Coronary artery (tissue), 2 donors: ENCODE measurements around the gene HECW1.

Source experiments
- DNase-seq: peaks from one replicate; pipeline ENCODE4 v3.0.0-alpha.2; 2017; ENCODE audit warnings: low spot score
- H3K27ac ChIP-seq, 2 donors: fragments of 200-600 bp; sonication (generic); one replicate each; pipeline ENCODE4 v1.5.1; 2016 to 2019
- H3K4me3 ChIP-seq: fragments of 200-600 bp; sonication (generic); 2 replicates; pipeline ENCODE4 v1.5.1; 2016; ENCODE audit warnings: mild to moderate bottlenecking, moderate library complexity
- CTCF ChIP-seq: fragments of 200-600 bp; sonication (generic); IDR thresholded peaks from one replicate; pipeline ENCODE4 v1.5.1; 2019; ENCODE audit warnings: antibody characterized with exemption

The HECW1 gene

GRCh38 chr7:43234073-43234472, 121.6 kb downstream of the HECW1 start:
- DNase-seq: no peak
- no peak overlapping the region for H3K27ac ChIP-seq
- no peak for TF ChIP-seq CTCF
- H3K4me3 ChIP-seq: no peak overlapping the region

GRCh38 chr7:43234968-43235367, 122.5 kb downstream of the HECW1 start:
- Histone ChIP-seq H3K4me3 (no peak overlapping the region), H3K27ac (no peak overlapping the region)
- no peak for DNase-seq
- TF ChIP-seq CTCF: no peak

- H3K4me3 ChIP-seq: no peak overlapping the region
- no peak overlapping the region for H3K27ac ChIP-seq
- TF ChIP-seq CTCF: no peak
- no peak for DNase-seq
These were observed 128.1 kb downstream of the HECW1 start for GRCh38 chr7:43240565-43240964.

GRCh38 chr7:43242628-43243255, 130.3 kb downstream of the HECW1 start:
- no peak overlapping the region for H3K27ac ChIP-seq
- no peak for TF ChIP-seq CTCF
- no peak for DNase-seq
- H3K4me3 ChIP-seq: no peak overlapping the region

GRCh38 chr7:43244232-43244631, 131.8 kb downstream of the HECW1 start:
- TF ChIP-seq CTCF: no peak
- H3K4me3 ChIP-seq: no peak overlapping the region
- no peak overlapping the region for H3K27ac ChIP-seq
- no peak for DNase-seq

GRCh38 chr7:43244784-43245183, 132.3 kb downstream of the HECW1 start:
- no peak for TF ChIP-seq CTCF
- Histone ChIP-seq H3K27ac (no peak overlapping the region), H3K4me3 (no peak overlapping the region)
- DNase-seq: no peak

GRCh38 chr7:43247757-43248156, 135.3 kb downstream of the HECW1 start:
- H3K27ac ChIP-seq: no peak overlapping the region
- DNase-seq: no peak
- TF ChIP-seq CTCF: no peak
- no peak overlapping the region for H3K4me3 ChIP-seq
